Mucosa of rectum (tissue), 2 donors: ENCODE results near the gene ABCC4.
"Not testable (repeated sequence)": the region's sequence is repeated elsewhere in the genome, so short reads cannot be mapped to it uniquely, and the experiment has no call there.

Experiments
- H3K27ac ChIP-seq, 2 donors: one replicate each; pipeline ENCODE4 v1.7.0; 2013; ENCODE audit warnings: inconsistent platforms in 2 of 2, low read depth in 2 of 2, low read length in 2 of 2
- H3K27me3 ChIP-seq, 2 donors: one replicate each; pipeline ENCODE4 v1.7.0; 2013; ENCODE audit warnings: low read length in 2 of 2; ENCODE audit not compliant: control insufficient read depth in 2 of 2, insufficient read depth in 2 of 2
- H3K36me3 ChIP-seq, 2 donors: one replicate each; pipeline ENCODE4 v1.7.0; 2013; ENCODE audit warnings: low read length in 2 of 2; ENCODE audit not compliant: control insufficient read depth in 2 of 2, insufficient read depth in 2 of 2
- H3K4me1 ChIP-seq, 2 donors: one replicate each; pipeline ENCODE4 v1.7.0; 2013; ENCODE audit warnings: low read length in 2 of 2, mild to moderate bottlenecking in 1 of 2; ENCODE audit not compliant: control insufficient read depth in 2 of 2, insufficient read depth in 2 of 2
- H3K4me3 ChIP-seq, 2 donors: one replicate each; pipeline ENCODE4 v1.7.0; 2013; ENCODE audit warnings: low read length in 2 of 2
- H3K9ac ChIP-seq, 2 donors: one replicate each; pipeline ENCODE4 v1.7.0; 2013; ENCODE audit warnings: low read length in 2 of 2, low read depth in 1 of 2, mild to moderate bottlenecking in 1 of 2
- H3K9me3 ChIP-seq, 2 donors: one replicate each; pipeline ENCODE4 v1.7.0; 2013; ENCODE audit warnings: low read length in 2 of 2; ENCODE audit not compliant: control insufficient read depth in 2 of 2
- donor health status: healthy.
- donor health status: Normal muscosa, but diverticular disease.

The ABCC4 gene

GRCh38 chr13:95206116-95206515 is 95.1 kb downstream of the ABCC4 start:
- no peaks in the 10 kb centered on the region for H3K4me1 ChIP-seq

GRCh38 chr13:95204231-95204765 is 97.0 kb downstream of the ABCC4 start:
- no peaks in the 10 kb centered on the region for H3K27me3 ChIP-seq
- no peaks in the 10 kb centered on the region for H3K4me1 ChIP-seq
- H3K27ac ChIP-seq: no peak overlapping the region
- no peak overlapping the region for H3K4me3 ChIP-seq
- no peak overlapping the region for H3K9ac ChIP-seq
- H3K36me3 ChIP-seq: peaks cover 14 to 16% of the 10 kb centered on the region in 2 donors
- no peaks in the 10 kb centered on the region for H3K9me3 ChIP-seq

More at GRCh38 chr13:95206116-95206515, 95.1 kb downstream of the ABCC4 start:
- no peak overlapping the region for H3K9ac ChIP-seq
- no peaks in the 10 kb centered on the region for H3K9me3 ChIP-seq
- no peak overlapping the region for H3K4me3 ChIP-seq
- no peaks in the 10 kb centered on the region for H3K27me3 ChIP-seq
- H3K27ac ChIP-seq: no peak overlapping the region
- peaks cover 17 to 18% of the 10 kb centered on the region in 2 donors for H3K36me3 ChIP-seq

- no peak overlapping the region for H3K27ac ChIP-seq
- no peaks in the 10 kb centered on the region for H3K4me1 ChIP-seq
- no peaks in the 10 kb centered on the region for H3K27me3 ChIP-seq
- H3K4me3 ChIP-seq: no peak overlapping the region
- H3K36me3 ChIP-seq: peaks cover 10 to 11% of the 10 kb centered on the region in 2 donors
- no peak overlapping the region for H3K9ac ChIP-seq
- no peaks in the 10 kb centered on the region for H3K9me3 ChIP-seq
Observed at GRCh38 chr13:95201814-95202651, 99.2 kb downstream of the ABCC4 start.

GRCh38 chr13:95200386-95200957 is 100.8 kb downstream of the ABCC4 start:
- not testable (repeated sequence) for H3K4me3 ChIP-seq, H3K27me3 ChIP-seq, H3K9ac ChIP-seq, H3K9me3 ChIP-seq, H3K4me1 ChIP-seq, H3K27ac ChIP-seq, H3K36me3 ChIP-seq

GRCh38 chr13:95199896-95200295 is 101.4 kb downstream of the ABCC4 start:
- Histone ChIP-seq H3K27ac (no peak overlapping the region), H3K4me1 (no peaks in the 10 kb centered on the region), H3K27me3 (no peaks in the 10 kb centered on the region), H3K36me3 (peaks cover 3 to 6% of the 10 kb centered on the region in 2 donors), H3K4me3 (no peak overlapping the region), H3K9me3 (no peaks in the 10 kb centered on the region), H3K9ac (no peak overlapping the region)

GRCh38 chr13:95198606-95199005 is 102.6 kb downstream of the ABCC4 start:
- not testable (repeated sequence) for H3K4me1 ChIP-seq, H3K4me3 ChIP-seq, H3K36me3 ChIP-seq, H3K27me3 ChIP-seq, H3K9ac ChIP-seq, H3K9me3 ChIP-seq, H3K27ac ChIP-seq

GRCh38 chr13:95197548-95197947 is 103.7 kb downstream of the ABCC4 start:
- H3K27me3 ChIP-seq: no peaks in the 10 kb centered on the region
- no peaks in the 10 kb centered on the region for H3K9me3 ChIP-seq
- no peaks in the 10 kb centered on the region for H3K4me1 ChIP-seq
- H3K4me3 ChIP-seq: no peak overlapping the region
- peaks cover 5 to 12% of the 10 kb centered on the region in 2 donors for H3K36me3 ChIP-seq
- no peak overlapping the region for H3K27ac ChIP-seq
- no peak overlapping the region for H3K9ac ChIP-seq

- Histone ChIP-seq H3K9me3 (no peaks in the 10 kb centered on the region), H3K9ac (no peak overlapping the region), H3K27ac (no peak overlapping the region)
Observed at GRCh38 chr13:95195146-95195545, 106.1 kb downstream of the ABCC4 start.

GRCh38 chr13:95193509-95194230 is 107.6 kb downstream of the ABCC4 start:
- Histone ChIP-seq H3K27me3 (no peaks in the 10 kb centered on the region), H3K27ac (no peak overlapping the region), H3K36me3 (peaks cover 5 to 12% of the 10 kb centered on the region in 2 donors), H3K9me3 (no peaks in the 10 kb centered on the region), H3K4me3 (no peak overlapping the region), H3K9ac (no peak overlapping the region), H3K4me1 (no peaks in the 10 kb centered on the region)

More at GRCh38 chr13:95195146-95195545, 106.1 kb downstream of the ABCC4 start:
- Histone ChIP-seq H3K4me3 (no peak overlapping the region), H3K36me3 (peaks cover 5 to 12% of the 10 kb centered on the region in 2 donors), H3K27me3 (no peaks in the 10 kb centered on the region), H3K4me1 (no peaks in the 10 kb centered on the region)

- Histone ChIP-seq H3K27ac (no peak overlapping the region), H3K27me3 (no peaks in the 10 kb centered on the region), H3K36me3 (peaks cover 5 to 12% of the 10 kb centered on the region in 2 donors), H3K4me3 (no peak overlapping the region), H3K9ac (no peak overlapping the region), H3K9me3 (no peaks in the 10 kb centered on the region), H3K4me1 (no peaks in the 10 kb centered on the region)
Observed at GRCh38 chr13:95192998-95193397, 108.3 kb downstream of the ABCC4 start.
